MCF 10A (cell line): ENCODE data around the gene TSFM. TPM values are rescaled to one million over a fixed set of nuclear protein-coding genes. Genes with fewer than 3 reads are reported as not detected.

ENCODE experiments used
- BruUV-seq: library from RNA; stranded (reverse); fragments of 400-500 nt; replicated peaks from 2 replicates; lab custom pipeline; 2021; lab: Mats Ljungman, UMichigan
- CTCF ChIA-PET: fragments of 300-600 bp; sonication (Branson Sonifier 250); formaldehyde crosslinking; extraction: SDS; loops from one replicate; lab custom pipeline; 2021; ENCODE audit warnings: antibody characterized with exemption, inconsistent platforms; lab: Yijun Ruan, JAX
- POLR2A ChIA-PET: fragments of 300-600, 350-650 bp; sonication (Branson Sonifier 250); formaldehyde crosslinking; extraction: SDS; loops from one replicate; lab custom pipeline; 2020; ENCODE audit warnings: antibody characterized with exemption, inconsistent platforms; lab: Yijun Ruan, JAX
- DNase-seq: peaks from one replicate; pipeline ENCODE4 v3.0.0-alpha.2; 2018; ENCODE audit not compliant: unreplicated experiment
- H3K27ac Mint-ChIP-seq: one replicate; pipeline ENCODE4 v1.8.0; 2022; ENCODE audit warnings: mild to moderate bottlenecking, low read depth, mixed read lengths; ENCODE audit not compliant: unreplicated experiment
- H3K27me3 Mint-ChIP-seq: one replicate; pipeline ENCODE4 v1.8.0; 2022; ENCODE audit warnings: mixed read lengths; ENCODE audit not compliant: insufficient read depth, unreplicated experiment
- H3K36me3 Mint-ChIP-seq: one replicate; pipeline ENCODE4 v1.8.0; 2022; ENCODE audit warnings: mild to moderate bottlenecking, moderate library complexity, mixed read lengths; ENCODE audit not compliant: insufficient read depth, unreplicated experiment
- H3K4me1 Mint-ChIP-seq: one replicate; pipeline ENCODE4 v1.8.0; 2022; ENCODE audit warnings: mixed read lengths; ENCODE audit not compliant: insufficient read depth, unreplicated experiment
- H3K4me3 Mint-ChIP-seq: one replicate; pipeline ENCODE4 v1.8.0; 2022; ENCODE audit warnings: mild to moderate bottlenecking, moderate library complexity, mixed read lengths; ENCODE audit not compliant: unreplicated experiment
- H3K9me3 Mint-ChIP-seq: one replicate; pipeline ENCODE4 v1.8.0; 2022; ENCODE audit warnings: mixed read lengths; ENCODE audit not compliant: unreplicated experiment
- intact Hi-C: fragments of 100-400 bp; cut with micrococcal nuclease; formaldehyde crosslinking; loops from 2 replicates; pipeline ENCODE4 v1.14.1; 2022
- total RNA-seq: library from RNA; stranded (reverse); gene quantifications from 2 replicates; pipeline ENCODE4 v1.2.3, GENCODE V29; 2022
- TF ChIP-seq, protein P1 (sequence below): fragments of 200-600 bp; IDR thresholded peaks from one replicate; pipeline ENCODE4 v1.8.0; 2022; ENCODE audit warnings: antibody characterized with exemption, mild to moderate bottlenecking; ENCODE audit not compliant: unreplicated experiment

Gene TSFM
- total RNA-seq, 1 experiment from 2014 or later = 32.6 TPM

DNA sequence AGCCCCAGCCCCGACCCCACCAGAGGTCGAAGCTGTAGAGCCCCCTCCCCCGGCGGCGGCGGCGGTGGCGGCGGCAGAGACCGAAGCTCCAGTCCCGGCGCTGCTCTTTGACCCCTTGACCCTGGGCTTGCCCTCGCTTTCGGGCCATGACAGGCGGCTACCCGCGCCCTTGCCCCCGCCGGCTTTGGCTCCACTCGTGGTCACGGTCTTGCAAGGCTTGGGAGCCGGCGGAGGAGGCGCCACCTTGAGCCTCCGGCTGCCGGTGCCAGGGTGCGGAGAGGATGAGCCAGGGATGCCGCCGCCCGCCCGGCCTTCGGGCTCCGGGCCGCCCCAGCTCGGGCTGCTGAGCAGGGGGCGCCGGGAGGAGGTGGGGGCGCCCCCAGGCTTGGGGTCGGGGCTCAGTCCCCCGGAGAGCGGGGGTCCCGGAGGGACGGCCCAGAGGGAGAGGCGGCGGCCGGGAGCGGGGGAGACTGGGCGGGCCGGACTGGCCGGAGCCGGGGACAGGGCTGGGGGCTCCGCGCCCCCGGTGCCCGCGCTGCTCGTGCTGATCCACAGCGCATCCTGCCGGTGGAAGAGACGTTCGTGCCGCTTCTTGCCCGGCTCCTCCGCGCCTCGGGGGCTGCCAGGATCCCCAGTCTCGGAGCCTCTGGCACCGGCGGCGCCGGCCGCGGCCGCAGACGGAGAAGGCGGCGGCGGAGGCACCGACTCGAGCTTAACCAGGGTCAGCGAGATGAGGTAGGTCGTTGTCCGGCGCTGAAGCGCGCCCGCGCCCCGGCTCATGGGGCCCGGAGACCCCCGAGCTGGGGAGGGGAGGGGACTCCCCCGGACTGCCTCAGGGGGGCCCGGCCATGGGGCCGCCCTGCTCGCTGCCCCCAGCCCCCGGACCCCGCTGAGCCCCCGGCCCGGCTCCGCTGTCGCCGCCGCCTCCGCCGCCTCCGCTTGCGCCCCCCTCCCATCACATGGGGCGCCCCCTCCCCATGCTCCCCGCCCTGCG is 44.8 kb upstream of the TSFM start:
- TF ChIP-seq, protein P1, sequence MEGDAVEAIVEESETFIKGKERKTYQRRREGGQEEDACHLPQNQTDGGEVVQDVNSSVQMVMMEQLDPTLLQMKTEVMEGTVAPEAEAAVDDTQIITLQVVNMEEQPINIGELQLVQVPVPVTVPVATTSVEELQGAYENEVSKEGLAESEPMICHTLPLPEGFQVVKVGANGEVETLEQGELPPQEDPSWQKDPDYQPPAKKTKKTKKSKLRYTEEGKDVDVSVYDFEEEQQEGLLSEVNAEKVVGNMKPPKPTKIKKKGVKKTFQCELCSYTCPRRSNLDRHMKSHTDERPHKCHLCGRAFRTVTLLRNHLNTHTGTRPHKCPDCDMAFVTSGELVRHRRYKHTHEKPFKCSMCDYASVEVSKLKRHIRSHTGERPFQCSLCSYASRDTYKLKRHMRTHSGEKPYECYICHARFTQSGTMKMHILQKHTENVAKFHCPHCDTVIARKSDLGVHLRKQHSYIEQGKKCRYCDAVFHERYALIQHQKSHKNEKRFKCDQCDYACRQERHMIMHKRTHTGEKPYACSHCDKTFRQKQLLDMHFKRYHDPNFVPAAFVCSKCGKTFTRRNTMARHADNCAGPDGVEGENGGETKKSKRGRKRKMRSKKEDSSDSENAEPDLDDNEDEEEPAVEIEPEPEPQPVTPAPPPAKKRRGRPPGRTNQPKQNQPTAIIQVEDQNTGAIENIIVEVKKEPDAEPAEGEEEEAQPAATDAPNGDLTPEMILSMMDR = peak; percentile 12
- peaks cover 11% of the 10 kb centered on the region for H3K4me1 Mint-ChIP-seq
- H3K27ac Mint-ChIP-seq = no peak overlapping the region
- DNase-seq = no peak
- BruUV-seq = no TSS peak
- no peaks in the 10 kb centered on the region for H3K36me3 Mint-ChIP-seq
- CTCF ChIA-PET = interaction anchor here (0.6 to 4.2 kb wide), 7 partner anchors 12 to 156 kb away, joined by 3 to 43 read pairs (median 4); no protein-coding TSS in a partner anchor
- no peak overlapping the region for H3K4me3 Mint-ChIP-seq
- intact Hi-C loops = loop anchor here (2.0 kb wide), 1 partner anchor 155 kb away; no protein-coding TSS in a partner anchor
- H3K27me3 Mint-ChIP-seq = peaks cover 68% of the 10 kb centered on the region
- POLR2A ChIA-PET = interaction anchor here (4.5 kb wide), 1 partner anchor 11 kb away, joined by 17 read pairs; no protein-coding TSS in a partner anchor
- no peaks in the 10 kb centered on the region for H3K9me3 Mint-ChIP-seq

DNA sequence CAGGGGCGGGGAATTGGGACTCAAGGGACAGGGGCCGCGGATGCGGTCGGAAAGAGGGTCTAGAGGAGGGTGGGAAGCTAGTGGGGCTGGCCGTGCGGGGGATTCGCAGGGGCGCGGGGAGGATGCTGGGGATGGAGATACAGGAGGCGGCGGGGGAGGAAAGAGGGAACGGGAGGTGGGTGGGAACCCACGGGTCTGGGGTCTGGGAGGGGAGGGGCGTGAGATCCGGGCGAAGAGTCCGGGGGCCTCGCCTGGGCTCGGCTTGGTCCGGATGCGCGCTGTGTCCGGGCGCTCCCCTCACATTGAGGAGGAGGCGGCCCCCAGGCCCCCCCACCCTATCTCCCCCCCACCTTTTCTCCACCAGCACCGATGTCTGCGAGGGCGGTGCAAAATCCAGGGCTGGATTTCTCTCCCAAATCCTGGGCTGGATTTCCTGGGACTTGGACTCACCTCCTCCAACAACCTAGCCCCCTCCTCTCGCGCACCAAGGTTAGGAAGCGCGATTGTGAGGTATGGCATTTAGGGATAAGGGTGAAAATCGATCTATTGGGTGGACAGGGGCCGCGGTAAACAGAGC is 43.8 kb upstream of the TSFM start, which contains the start of gene AGAP2:
Gene AGAP2 (minus strand): TSS at position 82 of the 577 bp plus-strand sequence. CDS start 496 bp downstream, outside the sequence.
- no peaks in the 10 kb centered on the region for H3K9me3 Mint-ChIP-seq
- CTCF ChIA-PET = interaction anchor here (0.6 to 4.2 kb wide), 2 partner anchors 13 to 19 kb away, joined by 3 to 43 read pairs; no protein-coding TSS in a partner anchor
- peaks cover 68% of the 10 kb centered on the region for H3K27me3 Mint-ChIP-seq
- DNase-seq = no peak
- no peak within 1 kb of the TSS for H3K4me3 Mint-ChIP-seq
- BruUV-seq = no TSS peak
- TF ChIP-seq, protein P1 = no peak
- POLR2A ChIA-PET = no interaction called here
- intact Hi-C loops = no loop called here
- peaks cover 11% of the 10 kb centered on the region for H3K4me1 Mint-ChIP-seq
- no peaks in the 10 kb centered on the region for H3K36me3 Mint-ChIP-seq
- H3K27ac Mint-ChIP-seq = no peak within 1 kb of the TSS

DNA sequence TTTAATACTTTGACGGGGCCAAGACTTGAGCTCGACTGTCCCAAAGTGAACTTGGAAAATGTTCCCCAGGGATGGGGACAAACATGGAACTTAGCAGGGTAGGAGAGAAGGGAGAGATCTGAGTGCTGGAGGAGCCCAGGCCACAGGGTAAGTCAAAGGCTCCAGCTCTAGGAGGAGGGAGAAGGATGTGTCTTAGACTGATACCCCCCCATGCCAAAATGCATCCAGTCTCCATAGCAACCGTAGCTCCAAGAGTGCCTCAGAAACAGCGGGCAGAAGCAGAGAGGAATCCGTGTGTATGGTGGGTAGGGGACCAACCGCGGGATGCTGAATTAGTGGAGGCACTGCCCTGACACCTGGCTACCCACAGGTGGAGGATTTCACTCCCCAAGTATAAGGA is 43.2 kb upstream of the TSFM start:
- DNase-seq = no peak
- Mint-ChIP-seq H3K27ac (no peak overlapping the region), H3K4me1 (peaks cover 11% of the 10 kb centered on the region), H3K27me3 (peaks cover 62% of the 10 kb centered on the region), H3K36me3 (peaks cover 3% of the 10 kb centered on the region), H3K9me3 (no peaks in the 10 kb centered on the region), H3K4me3 (no peak overlapping the region)
- TF ChIP-seq, protein P1 = no peak
- ChIA-PET POLR2A (no interaction called here), CTCF (no interaction called here)
- intact Hi-C loops = no loop called here
- no TSS peak for BruUV-seq
